ENCODE measurements around the gene KCNIP2. TPM values are rescaled to one million over a fixed set of nuclear protein-coding genes. Genes with fewer than 3 reads are reported as not detected.

KCNIP2 gene
- total RNA-seq, 1 donor from 2014 or later: 7.7 TPM

DNA sequence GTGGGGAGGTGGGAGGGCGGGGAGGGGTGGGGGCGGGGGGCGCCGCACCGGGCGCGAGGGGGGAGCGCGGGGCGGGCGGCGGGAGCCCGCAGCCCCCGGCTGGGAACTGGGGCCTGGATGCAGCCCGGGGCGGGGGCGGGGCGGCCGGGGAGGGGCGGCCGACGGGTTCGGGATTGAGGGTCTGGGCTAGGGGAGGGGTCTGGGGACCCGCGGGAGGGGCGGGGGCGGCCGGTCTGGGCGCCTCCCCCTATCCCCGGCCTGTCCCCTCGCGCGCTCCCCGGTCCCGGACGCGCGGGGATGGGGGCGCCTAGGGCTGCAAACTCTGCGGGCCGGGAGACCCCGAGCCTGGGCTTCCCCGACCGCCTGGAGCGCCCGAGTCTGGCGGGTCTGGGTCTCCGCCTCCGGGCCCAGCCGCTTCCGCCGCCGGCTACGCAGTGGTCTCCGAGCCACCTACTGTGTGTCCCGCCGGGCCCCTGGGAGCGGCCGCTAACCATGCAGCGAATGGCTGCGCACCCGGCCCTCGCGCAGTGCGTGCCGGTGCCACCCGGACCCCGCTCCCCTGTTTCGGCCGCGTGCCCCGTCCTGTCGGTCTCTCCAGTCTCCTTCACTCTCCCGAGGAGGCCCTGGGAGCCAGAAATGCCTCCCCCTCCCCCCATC, 67.3 kb downstream of the KCNIP2 start:
- H3K4me3 Mint-ChIP-seq (ENCODE audit: unreplicated experiment): peak overlapping the region; percentile 87
- H3K27me3 Mint-ChIP-seq (ENCODE audit: unreplicated experiment): peaks cover 14% of the 10 kb centered on the region
- no peaks in the 10 kb centered on the region for H3K9me3 Mint-ChIP-seq (ENCODE audit: unreplicated experiment)
- peak; percentile 14 for DNase-seq (ENCODE audit: low spot score)
- peaks cover 24% of the 10 kb centered on the region for H3K4me1 Mint-ChIP-seq (ENCODE audit: unreplicated experiment)
- no peak overlapping the region for H3K27ac Mint-ChIP-seq (ENCODE audit: unreplicated experiment)
- TF ChIP-seq, protein P1, sequence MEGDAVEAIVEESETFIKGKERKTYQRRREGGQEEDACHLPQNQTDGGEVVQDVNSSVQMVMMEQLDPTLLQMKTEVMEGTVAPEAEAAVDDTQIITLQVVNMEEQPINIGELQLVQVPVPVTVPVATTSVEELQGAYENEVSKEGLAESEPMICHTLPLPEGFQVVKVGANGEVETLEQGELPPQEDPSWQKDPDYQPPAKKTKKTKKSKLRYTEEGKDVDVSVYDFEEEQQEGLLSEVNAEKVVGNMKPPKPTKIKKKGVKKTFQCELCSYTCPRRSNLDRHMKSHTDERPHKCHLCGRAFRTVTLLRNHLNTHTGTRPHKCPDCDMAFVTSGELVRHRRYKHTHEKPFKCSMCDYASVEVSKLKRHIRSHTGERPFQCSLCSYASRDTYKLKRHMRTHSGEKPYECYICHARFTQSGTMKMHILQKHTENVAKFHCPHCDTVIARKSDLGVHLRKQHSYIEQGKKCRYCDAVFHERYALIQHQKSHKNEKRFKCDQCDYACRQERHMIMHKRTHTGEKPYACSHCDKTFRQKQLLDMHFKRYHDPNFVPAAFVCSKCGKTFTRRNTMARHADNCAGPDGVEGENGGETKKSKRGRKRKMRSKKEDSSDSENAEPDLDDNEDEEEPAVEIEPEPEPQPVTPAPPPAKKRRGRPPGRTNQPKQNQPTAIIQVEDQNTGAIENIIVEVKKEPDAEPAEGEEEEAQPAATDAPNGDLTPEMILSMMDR (IDR thresholded peaks at IDR 0.05; ENCODE audit: unreplicated experiment): no peak
- H3K36me3 Mint-ChIP-seq (ENCODE audit: low read depth, unreplicated experiment): no peaks in the 10 kb centered on the region

Other genes starting within 250 kb of the KCNIP2 start
- 36.0 TPM for gene FBXW4, start 148.6 kb downstream of the KCNIP2 start, total RNA-seq (ENCODE audit: unreplicated experiment)
- 1.1 TPM for gene FGF8, start 67.7 kb downstream of the KCNIP2 start, total RNA-seq (ENCODE audit: unreplicated experiment)
- 54.7 TPM for gene NPM3, start 60.4 kb downstream of the KCNIP2 start, total RNA-seq (ENCODE audit: unreplicated experiment)
- gene OGA, start 25.4 kb downstream of the KCNIP2 start, total RNA-seq (ENCODE audit: unreplicated experiment): 115 TPM
- gene ARMH3, start 212.4 kb upstream of the KCNIP2 start, total RNA-seq (ENCODE audit: unreplicated experiment): 20.5 TPM
- 25.1 TPM for gene HPS6, start 221.5 kb upstream of the KCNIP2 start, total RNA-seq (ENCODE audit: unreplicated experiment)

All from endothelial cell (in vitro differentiated cells).